ENCODE results near the gene SLMAP. TPM values are rescaled to one million over a fixed set of nuclear protein-coding genes. Genes with fewer than 3 reads are reported as not detected.
"Not testable (repeated sequence)": the region's sequence is repeated elsewhere in the genome, so short reads cannot be mapped to it uniquely, and the experiment has no call there.

The SLMAP gene
- total RNA-seq, 1 donor from 2014 or later, result 578 TPM

DNA sequence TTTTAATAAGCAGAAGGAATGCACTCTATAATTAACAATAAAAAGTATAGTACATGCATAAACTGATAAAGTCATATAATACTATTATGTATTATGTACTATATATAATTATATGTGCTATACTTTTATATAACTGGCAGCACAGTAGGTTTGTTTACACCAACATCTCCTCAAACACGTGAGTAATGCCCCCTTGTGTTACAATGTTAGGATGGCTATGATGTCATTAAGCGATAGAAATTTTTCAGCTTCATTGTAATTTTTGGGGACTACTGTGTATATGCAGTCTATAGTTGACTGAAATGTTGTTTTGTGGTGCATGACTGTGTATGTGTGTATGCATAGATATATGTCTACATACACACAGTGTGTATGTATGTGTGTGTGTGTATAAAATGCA lies 100.6 kb downstream of the SLMAP start:
- DNase-seq (ENCODE audit: low spot score), result no peak
- intact Hi-C loops (cut with DNase I), result loop anchor here (10.0 kb wide), 1 partner anchor 212 kb away; no protein-coding TSS in a partner anchor

DNA sequence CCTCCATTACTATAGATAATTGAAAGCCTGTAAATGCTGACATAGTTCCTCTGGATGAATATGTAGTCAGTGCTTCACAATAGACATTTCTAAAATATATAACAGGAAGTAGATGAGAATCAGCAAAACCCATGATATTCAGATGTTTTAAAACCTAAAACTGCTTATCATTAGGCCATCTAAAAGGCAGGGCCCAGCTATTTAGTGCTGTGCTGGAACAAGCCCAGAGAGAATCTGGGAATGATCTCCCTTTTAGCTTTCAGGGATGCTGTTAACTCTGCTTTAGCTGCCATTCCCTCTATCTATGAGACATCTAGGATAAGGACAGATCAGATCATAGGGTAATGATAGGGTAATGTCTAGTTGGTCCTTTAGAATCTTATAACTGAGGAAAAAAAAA lies 106.8 kb downstream of the SLMAP start:
- DNase-seq (ENCODE audit: low spot score), result no peak
- intact Hi-C loops (cut with DNase I), result no loop called here

DNA sequence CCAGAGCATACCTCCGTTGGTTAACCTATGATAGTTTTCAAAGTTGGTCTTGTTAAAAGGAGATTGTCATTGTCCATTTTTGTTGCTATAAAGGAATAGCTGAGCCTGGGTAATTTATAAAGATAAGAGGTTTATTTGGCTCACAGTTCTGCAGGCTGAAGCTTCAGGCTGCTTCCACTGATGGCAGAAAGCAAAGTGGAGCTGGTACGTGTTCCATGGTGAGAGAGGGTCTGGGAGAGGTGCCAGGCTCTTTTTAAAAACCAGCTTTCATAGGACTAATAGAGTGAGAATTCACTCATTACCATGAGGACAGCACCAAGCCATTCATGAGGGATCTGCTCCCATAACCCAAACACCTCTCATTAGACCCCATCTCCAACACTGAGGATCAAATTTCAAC lies 107.3 kb downstream of the SLMAP start:
- intact Hi-C loops (cut with DNase I), result no loop called here

DNA sequence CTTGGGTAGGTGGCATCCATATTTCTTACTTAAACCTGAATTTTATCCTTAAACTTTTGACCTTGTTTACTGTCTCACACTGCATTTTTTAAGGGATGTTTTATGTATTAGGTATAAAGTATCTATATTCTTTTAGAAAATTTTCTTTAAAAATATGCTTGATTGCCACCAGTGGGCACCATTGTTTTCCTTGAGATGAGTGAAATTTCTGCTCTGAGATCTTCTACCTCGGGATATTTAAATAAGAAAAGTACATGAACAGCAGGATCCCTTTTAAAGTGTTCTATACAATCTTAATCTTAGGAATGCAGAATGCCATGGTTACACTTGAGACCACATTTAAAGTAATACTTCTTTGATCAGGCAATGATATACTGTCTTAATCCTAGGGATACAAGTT lies 108.7 kb downstream of the SLMAP start:
- intact Hi-C loops (cut with DNase I), result no loop called here
- no peak for DNase-seq (ENCODE audit: low spot score)

More for the DNA sequence above, 107.3 kb downstream of the SLMAP start:
- no peak for DNase-seq (ENCODE audit: low spot score)

DNA sequence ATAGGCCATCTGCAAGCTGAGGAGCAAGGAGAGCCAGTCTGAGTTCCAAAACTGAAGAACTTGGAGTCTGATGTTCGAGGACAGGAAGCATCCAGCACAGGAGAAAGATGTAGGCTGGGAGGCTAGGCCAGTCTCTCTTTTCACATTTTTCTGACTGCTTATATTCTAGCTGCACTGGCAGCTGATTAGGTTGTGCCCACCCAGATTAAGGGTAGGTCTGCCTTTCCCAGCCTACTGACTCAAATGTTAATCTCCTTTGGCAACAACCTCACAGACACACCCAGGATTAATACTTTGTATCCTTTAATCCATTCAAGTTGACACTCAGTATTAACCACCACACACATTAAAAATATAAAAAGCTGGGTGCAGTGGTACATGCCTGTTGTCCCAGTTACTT lies 113.0 kb downstream of the SLMAP start:
- DNase-seq (ENCODE audit: low spot score); intact Hi-C loops (cut with DNase I): not testable (repeated sequence)

DNA sequence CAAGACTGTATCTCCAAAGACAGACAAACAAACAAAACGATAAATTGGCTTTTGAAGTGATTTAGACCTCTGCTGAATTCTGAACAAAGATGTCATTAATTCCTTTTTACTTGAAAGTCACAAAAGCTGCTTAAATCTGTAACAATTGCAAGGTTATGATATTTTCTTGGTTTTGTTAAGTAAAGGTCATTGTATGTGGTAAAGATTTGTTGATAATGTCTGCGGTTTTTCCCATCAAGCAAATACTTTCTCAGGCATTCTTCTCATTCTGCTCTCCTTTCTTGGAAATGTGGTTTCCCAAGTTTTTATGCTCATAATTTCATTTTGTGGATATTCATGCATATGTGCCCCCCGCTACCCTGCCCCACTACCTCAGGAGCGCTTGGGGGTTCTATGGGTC lies 116.5 kb downstream of the SLMAP start:
- intact Hi-C loops (cut with DNase I), result no loop called here

DNA sequence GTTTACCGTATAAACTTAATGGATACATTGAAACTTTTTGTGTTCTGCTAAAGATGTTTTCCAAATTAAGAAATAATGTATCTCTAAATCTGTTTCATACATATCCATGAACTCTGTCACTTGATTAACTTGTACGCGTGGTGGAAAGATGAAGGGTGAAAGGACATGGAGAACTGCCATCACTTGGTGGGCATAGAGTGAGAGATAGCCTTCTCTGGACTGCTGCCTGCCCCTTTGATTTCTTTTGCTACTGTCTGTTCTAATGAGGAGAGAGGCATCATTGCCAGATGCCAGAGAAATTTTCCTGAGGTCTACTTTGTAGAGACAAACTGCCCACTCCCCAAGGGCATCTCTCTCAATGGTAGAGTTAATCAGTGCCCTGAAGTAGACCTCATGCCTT lies 120.5 kb downstream of the SLMAP start:
- intact Hi-C loops (cut with DNase I), result no loop called here
- DNase-seq (ENCODE audit: low spot score), result no peak

More for the DNA sequence above, 116.5 kb downstream of the SLMAP start:
- no peak for DNase-seq (ENCODE audit: low spot score)

DNA sequence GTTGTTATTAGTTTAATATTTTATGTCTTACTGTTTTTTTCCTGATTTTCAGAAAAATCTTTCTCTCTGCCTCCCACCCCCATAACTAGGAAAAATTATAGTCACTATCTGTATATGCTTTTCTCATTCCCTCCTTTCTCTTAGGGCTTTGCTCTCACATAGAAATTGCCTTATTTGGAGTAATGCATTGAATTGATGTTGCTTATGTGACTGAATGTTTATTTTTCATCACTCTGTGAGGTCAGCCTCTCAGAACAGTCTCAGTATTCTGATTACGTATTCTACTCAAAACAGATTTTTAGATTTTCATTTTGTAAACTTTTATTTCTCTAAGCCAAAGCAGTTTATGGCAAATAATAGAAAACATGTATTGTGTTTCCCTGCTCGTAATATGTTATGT lies 121.0 kb downstream of the SLMAP start:
- intact Hi-C loops (cut with DNase I), result no loop called here
- DNase-seq (ENCODE audit: low spot score), result no peak

DNA sequence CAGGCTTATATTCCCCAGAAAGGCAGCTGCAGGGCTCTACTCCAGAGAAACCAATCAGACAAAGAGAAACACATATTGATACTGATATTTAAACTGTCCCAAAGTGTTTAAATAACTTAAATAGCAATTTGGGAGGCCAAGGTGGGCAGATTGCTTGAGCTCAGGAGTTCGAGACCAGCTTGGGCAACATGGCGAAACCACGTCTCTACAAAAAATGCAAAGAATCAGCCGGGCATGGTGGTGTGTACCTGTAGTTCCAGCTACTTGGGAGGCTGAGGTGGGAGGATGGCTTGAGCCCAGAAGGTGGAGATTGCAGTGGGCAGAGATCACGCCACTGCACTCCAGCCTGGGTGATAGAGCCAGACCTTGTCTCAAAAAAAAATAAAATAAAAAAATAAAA lies 128.3 kb downstream of the SLMAP start:
- DNase-seq (ENCODE audit: low spot score); intact Hi-C loops (cut with DNase I): not testable (repeated sequence)

DNA sequence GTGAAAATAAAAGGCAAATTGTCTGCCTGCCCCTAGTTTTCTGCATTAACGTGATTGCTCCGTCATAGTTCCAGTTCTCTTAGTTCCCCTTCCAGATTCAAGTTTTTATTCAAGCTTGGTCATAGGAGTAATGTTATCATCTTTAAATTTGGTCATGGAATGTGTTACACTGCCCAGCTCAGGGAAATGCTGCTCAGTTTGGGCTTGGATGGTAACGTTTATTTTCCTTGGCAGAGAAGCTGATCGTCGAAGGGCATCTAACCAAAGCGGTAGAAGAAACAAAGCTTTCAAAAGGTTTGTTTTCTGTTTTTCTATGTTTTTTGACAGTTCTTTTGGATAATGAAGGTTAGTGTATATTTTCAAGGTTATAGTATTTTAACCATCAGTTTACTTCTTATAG lies 133.7 kb downstream of the SLMAP start:
- DNase-seq (ENCODE audit: low spot score), result no peak
- intact Hi-C loops (cut with DNase I), result loop anchor here (10.0 kb wide), 1 partner anchor 275 kb away; no protein-coding TSS in a partner anchor

DNA sequence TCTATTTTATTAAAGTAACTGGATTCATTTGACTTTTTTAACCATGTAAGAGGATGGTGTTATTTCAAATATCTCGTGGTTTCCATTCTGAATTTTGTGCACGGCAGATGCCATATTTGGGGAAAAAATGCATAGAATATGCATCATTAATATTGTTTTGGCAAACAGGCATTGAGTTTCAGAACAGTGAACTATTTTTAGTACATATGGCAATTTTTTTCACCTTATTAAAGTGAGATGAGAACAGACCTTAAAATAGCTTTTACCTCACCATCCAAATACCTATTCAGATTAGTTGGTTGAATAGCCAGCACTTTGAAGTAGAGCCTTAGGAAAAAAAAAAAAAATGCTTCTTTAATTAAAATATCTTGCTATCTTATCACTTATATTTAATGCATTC lies 134.8 kb downstream of the SLMAP start:
- DNase-seq (ENCODE audit: low spot score), result no peak
- intact Hi-C loops (cut with DNase I), result loop anchor here (10.0 kb wide), 1 partner anchor 274 kb away; no protein-coding TSS in a partner anchor

DNA sequence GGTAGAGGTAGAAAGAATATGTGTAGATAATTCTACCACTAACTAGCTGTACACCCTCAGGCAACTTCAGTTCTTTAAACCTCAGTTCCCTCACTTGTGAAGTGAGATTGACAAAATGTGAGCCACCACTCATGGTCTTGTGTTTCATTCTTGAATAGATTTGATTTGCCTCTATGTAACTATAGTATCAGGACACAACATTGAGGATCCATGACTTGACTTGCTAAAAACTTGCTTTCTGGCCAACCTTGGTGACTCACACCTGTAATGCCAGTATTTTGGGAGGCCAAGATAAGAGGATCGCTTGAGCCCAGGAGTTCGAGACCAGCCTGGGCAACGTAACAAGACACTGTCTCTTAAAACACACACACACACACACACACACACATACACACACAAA lies 136.3 kb downstream of the SLMAP start:
- no peak for DNase-seq (ENCODE audit: low spot score)
- intact Hi-C loops (cut with DNase I), result loop anchor here (2.0 to 10.0 kb wide), 2 partner anchors 60 to 272 kb away; no protein-coding TSS in a partner anchor

DNA sequence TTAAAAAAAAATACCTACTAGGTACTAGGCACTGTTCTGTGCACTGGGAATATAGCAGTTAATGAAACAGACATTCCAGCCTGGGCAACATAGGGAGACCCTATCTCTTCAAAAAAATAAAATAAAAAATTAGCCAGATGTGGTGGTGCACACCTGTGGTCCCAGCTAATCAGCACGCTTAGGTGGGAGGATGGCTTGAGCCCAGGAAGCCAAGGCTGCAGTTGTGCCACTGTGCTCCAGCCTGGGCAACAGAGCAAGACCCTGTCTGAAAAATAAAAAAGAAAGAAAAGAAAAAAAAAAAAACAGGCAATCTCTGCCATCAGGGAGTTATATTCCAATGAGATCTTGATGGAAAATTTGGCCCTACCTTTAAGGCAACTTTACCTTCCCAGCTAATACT lies 137.0 kb downstream of the SLMAP start:
- DNase-seq (ENCODE audit: low spot score), result no peak
- intact Hi-C loops (cut with DNase I), result loop anchor here (2.0 to 10.0 kb wide), 2 partner anchors 60 to 272 kb away; no protein-coding TSS in a partner anchor

DNA sequence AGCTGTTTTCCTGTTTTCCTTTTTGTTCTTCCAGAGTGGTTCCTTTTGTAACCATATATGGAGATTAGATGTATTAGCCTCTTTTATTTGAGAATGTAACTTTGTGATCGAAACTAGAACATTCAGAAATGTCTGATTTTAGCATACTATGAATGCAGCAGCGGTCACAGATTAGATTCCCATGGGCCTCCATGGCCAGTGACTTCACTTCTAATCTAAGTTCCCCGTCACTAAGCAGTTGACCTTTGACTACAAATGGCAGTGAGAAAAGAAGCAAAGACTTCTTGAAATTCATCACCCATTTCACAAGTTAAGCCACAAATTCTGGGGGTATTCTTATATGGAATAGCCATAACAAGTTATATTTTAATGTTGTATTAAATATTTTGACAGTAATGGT lies 137.6 kb downstream of the SLMAP start:
- no peak for DNase-seq (ENCODE audit: low spot score)
- intact Hi-C loops (cut with DNase I), result loop anchor here (2.0 to 10.0 kb wide), 2 partner anchors 59 to 271 kb away; no protein-coding TSS in a partner anchor

DNA sequence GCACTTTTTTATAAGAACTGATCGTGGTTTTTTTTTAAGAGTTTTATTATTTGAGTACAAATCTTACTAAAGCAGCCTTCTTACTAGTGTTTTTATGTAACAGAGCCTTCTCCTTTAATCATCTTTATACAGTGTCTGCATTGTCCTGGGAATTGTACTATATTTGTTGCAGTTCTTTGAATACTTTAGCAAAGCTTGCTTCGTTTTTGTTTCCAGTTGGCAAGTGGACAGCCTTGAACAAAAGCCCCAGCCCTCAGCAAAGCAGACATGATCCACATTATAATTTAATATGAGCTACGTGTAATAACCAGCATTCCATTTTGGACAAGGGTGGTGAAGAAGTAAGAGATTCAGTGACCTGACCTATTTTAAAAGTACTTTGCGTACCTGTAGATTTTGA lies 139.9 kb downstream of the SLMAP start:
- intact Hi-C loops (cut with DNase I), result loop anchor here (10.0 kb wide), 1 partner anchor 269 kb away; no protein-coding TSS in a partner anchor
- no peak for DNase-seq (ENCODE audit: low spot score)

DNA sequence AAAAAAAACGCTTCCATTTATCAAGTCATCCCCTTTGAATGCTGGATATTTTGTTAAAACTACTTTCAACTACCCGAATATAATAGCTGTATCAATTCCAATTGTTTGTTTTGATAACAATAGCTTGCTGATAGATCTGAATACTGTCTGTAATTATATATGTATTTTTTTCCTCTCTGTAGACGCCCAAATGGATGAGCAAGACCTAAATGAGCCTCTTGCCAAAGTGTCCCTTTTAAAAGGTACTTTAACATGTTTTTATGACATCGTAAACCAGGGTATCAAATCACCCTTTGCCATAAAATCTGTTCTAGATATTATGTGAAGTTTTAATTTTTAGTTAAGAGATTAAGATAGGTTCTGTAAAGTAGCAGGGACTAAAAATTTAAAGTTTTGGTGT lies 140.6 kb downstream of the SLMAP start:
- DNase-seq (ENCODE audit: low spot score), result no peak
- intact Hi-C loops (cut with DNase I), result loop anchor here (10.0 kb wide), 1 partner anchor 268 kb away; no protein-coding TSS in a partner anchor

DNA sequence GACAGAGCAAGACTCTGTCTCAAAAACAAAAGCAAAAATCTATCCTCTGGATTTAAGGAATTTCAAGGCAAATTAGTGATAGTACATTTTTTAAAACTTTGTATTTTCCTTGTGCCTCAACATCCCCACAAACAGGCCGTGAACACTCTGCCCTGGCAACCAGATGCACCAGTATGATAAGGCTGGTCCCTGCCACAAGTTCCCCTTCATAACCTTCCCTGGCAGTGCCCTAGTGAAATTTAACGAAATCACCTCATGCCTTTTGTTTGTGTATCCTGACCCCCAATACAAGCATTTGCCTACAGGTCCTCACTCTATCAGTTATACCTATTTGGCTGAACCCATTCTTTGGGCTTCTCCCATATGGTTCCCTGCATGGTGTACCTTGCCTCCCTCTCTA lies 144.7 kb downstream of the SLMAP start:
- no peak for DNase-seq (ENCODE audit: low spot score)
- intact Hi-C loops (cut with DNase I), result no loop called here

DNA sequence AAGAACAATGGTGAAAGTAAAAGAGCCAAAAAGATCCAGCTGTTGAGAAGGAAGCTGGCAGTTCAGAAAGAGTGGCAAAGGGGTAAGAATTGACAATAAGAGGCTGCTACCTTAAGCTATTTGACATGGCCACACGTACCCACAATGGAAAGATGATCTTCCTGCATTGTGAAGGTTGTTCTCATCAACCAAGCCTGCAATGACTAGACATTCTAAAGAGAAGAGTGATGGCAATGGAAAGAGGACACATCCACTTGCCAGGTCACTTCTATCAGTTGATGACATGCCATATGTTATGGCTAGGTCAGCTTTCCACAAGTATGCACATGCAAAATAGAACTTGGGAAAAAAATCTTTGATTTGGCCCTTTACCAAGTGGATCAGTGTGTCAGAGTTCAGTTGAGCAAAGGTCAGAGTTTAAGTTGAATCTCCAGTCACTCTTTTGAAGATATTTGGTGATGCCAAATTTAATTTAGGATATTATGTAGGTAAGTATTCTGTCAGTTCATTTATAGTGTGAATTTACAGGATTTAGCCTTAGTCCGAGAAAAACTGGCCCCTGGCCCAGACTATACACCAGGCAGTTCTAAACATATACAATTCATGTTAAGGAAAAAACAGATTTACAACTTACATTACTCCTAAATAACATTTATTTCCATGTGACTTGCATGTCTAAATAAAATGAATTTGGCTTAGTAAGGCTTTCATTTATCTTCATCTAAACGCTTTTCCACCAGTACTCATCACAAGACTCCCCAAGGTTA lies 147.2 kb downstream of the SLMAP start:
- intact Hi-C loops (cut with DNase I), result no loop called here
- no peak for DNase-seq (ENCODE audit: low spot score)

DNA sequence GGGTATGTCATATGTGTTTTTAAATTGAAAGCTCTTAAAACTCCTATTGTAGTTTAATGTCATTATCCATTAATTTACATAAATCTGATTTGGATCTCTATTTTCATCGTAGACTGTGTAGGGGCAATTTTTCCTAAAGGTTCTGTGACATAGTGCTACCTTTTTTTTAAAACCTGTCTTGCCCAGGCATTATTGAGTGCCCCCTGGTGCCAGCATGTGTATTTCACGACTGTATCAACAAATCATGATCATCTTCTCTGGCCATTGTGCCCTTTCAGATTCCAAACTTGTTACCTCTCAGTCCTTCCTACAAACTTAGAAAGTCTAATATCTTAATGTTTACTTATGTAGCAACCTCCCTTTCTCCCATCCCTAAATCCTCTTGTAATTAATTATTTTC lies 154.9 kb downstream of the SLMAP start:
- DNase-seq (ENCODE audit: low spot score), result no peak
- intact Hi-C loops (cut with DNase I), result no loop called here

DNA sequence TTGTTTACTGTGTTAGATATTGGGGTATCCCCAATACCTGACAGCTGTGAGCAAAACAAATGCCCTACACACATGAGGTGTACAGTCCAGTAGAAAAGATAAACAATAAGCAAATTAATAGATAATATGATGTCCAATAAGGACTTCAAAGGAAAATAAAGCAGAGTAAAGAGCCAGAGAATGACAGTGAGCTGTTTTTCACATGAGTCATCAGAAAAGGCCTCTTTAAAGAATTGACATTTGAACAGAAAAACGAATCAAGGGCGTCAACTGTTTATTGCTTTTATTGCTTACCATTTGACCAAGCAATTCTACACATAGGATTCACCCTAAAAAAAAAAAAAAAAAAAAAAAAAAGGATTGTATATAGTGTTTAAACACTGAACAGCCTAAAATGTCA lies 155.5 kb downstream of the SLMAP start:
- no peak for DNase-seq (ENCODE audit: low spot score)
- intact Hi-C loops (cut with DNase I), result no loop called here

DNA sequence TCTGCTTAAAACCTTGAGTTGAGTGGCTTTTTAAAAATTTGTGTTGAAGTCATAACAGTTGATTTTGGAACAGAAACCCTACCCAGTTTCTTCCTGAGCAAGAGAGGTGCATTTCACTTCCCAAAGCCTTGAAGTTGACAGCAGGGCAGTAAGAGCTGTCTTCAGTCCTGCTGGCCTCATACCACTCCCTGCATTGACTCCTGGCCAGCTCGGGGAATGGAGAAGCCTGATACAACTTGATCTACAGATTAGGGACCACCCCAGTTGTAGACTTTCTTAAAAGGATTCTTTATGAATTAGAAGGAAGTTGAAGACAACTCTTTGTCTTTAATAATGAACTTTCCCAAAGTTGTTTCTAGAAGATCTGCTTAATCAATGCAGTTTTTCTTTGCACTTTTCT lies 161.5 kb downstream of the SLMAP start:
- DNase-seq (ENCODE audit: low spot score), result no peak
- intact Hi-C loops (cut with DNase I), result no loop called here

All from cardiac septum (tissue), 1 donor.